A549 treated with CpdA at 1 μM for 4 hours (cell line): ENCODE results near the gene TNFAIP8L1. TPM values are rescaled to one million over a fixed set of nuclear protein-coding genes. Genes with fewer than 3 reads are reported as not detected.

Source experiments
- total RNA-seq: library from RNA; stranded (reverse); fragments of 200-300 nt; extraction: Qiagen RNA extraction; gene quantifications from 5 replicates; pipeline ENCODE4 v1.2.3, GENCODE V29; 2022; ENCODE audit warnings: low read depth

Gene TNFAIP8L1
- 3.5 to 5.1 TPM (median 4.8 TPM) in 5 replicates for total RNA-seq

DNA sequence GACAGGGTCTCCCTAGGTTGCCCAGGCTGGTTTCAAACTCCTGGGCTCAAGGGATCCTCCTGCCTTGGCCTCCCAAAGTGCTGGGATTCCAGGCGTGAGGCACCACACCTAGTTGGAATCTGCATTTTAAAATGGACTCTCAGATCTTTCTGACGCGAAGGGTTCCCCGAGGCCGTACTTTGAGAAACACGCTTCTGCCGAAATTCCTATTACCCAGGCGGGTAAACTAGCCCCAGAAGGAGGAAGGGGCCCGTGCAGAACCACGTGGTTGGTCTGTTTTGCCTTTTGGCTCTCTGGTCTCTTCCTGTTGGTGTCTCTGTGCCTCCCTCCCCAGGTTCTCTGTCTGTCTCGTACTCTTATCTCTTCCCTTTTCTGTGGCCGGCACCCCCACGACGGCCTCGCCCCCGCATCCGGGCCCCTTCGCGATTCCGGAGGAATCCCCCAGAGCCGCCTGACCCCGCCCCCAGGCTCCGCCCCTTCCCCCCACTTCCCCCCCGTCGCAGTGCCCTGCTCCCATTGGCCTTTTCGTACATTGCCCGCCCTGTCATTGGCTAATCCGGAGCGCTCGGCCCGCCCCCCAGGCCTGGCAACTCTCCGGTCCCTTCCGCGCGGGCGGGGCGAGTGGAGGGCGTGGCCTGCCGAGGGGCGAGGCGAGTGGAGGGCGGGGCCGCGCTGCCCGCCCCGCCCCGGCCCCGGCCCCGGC is at the start of gene TNFAIP8L1:
TSS of gene TNFAIP8L1 (plus strand) at position 689 of the 703 bp plus-strand sequence. CDS start 12,354 bp downstream, outside the sequence.

DNA sequence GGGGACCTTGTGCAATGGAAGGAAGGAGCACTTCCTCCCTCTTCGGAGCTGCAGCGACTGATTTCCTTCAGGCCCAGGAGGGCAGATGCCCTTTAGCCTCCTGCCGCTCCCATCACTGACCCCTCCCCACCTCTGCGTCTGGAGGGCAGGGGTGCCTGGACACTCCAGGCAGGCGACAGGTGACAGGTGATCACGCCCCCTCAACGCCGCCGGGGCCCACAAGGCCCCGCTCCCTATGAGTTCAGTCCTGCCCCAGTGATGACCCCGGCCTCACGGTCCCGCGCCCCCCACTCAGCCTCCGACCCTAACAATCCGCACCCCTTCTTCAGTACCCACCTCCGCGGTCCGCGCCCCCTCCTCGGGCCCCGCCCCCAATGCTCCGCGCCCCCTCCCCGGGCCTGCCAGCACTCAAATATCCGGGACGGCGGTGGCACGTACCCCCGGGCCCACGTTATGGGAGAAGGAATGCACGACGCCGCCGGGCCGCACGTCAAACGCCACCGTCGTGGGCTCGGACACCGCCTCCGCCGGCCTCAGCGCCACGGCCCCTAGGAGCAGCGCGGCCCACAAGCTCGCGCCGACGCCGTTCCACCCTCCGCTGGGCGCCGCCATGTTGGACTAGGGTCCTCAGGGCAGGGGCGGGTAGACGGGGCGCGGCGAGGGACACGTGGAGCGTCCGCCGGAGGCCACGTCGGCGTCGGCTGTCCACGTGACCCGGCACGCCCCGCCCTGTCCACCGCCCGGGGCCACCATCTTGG is 30.6 kb downstream of the TNFAIP8L1 start, which contains the start of gene MYDGF:
TSS of gene MYDGF (minus strand) at position 620 of the 758 bp plus-strand sequence. CDS start at position 612, 8 bp downstream.

Other genes starting within 250 kb of the TNFAIP8L1 start
- 43.7 to 62.9 TPM (median 61.9 TPM) in 5 replicates for gene SH3GL1, start 239.0 kb upstream of the TNFAIP8L1 start, total RNA-seq
- gene CHAF1A, start 236.9 kb upstream of the TNFAIP8L1 start, total RNA-seq, result 22.5 to 24.9 TPM (median 23.7 TPM) in 5 replicates
- 37.5 to 60.4 TPM (median 59.6 TPM) in 5 replicates for gene UBXN6, start 181.7 kb upstream of the TNFAIP8L1 start, total RNA-seq
- 24.9 to 32.0 TPM (median 28.7 TPM) in 5 replicates for gene HDGFL2, start 167.2 kb upstream of the TNFAIP8L1 start, total RNA-seq
- 0.20 to 0.27 TPM (median 0.21 TPM) in 5 replicates for gene PLIN4, start 121.0 kb upstream of the TNFAIP8L1 start, total RNA-seq
- 0.06 to 0.25 TPM (median 0.17 TPM) in 4 of 5 replicates, not detected in the other for gene PLIN5, start 104.3 kb upstream of the TNFAIP8L1 start, total RNA-seq
- 0.09 to 0.28 TPM (median 0.13 TPM) in 4 of 5 replicates, not detected in the other for gene LRG1, start 99.5 kb upstream of the TNFAIP8L1 start, total RNA-seq
- 4.4 to 6.5 TPM (median 6.0 TPM) in 5 replicates for gene SEMA6B, start 79.8 kb upstream of the TNFAIP8L1 start, total RNA-seq
- gene MYDGF, start 30.8 kb downstream of the TNFAIP8L1 start, total RNA-seq, result 113 to 149 TPM (median 145 TPM) in 5 replicates
- 60.1 to 78.1 TPM (median 65.7 TPM) in 5 replicates for gene DPP9, start 84.3 kb downstream of the TNFAIP8L1 start, total RNA-seq
- 5.3 to 6.0 TPM (median 5.6 TPM) in 5 replicates for gene FEM1A, start 152.2 kb downstream of the TNFAIP8L1 start, total RNA-seq
- gene TICAM1, start 192.2 kb downstream of the TNFAIP8L1 start, total RNA-seq, result 7.1 to 9.9 TPM (median 8.9 TPM) in 5 replicates
- 103 to 130 TPM (median 121 TPM) in 5 replicates for gene PLIN3, start 228.2 kb downstream of the TNFAIP8L1 start, total RNA-seq